ENCODE data around the gene FZD4.
A peak's percentile ranks its signal among the peaks of the same experiment; 100 is the strongest.
"Not testable (repeated sequence)": the region's sequence is repeated elsewhere in the genome, so short reads cannot be mapped to it uniquely, and the experiment has no call there.

Gene FZD4

GRCh38 chr11:86978247-86978646, 23.1 kb upstream of the FZD4 start:
- FAIRE-seq (no peak), DNase-seq (ENCODE audit: insufficient read length, low spot score) (no peak)
- TF ChIP-seq PAX5 (IDR thresholded peaks at IDR 0.05; ENCODE audit: insufficient read depth, low read length, severe bottlenecking) = no peak
- TF ChIP-seq POLR2A (IDR thresholded peaks at IDR 0.05; ENCODE audit: low read depth, low read length) = no peak
- no peak for TF ChIP-seq TAF1 (IDR thresholded peaks at IDR 0.05; ENCODE audit: low read depth, low read length)
- no peak for TF ChIP-seq SPI1 (IDR thresholded peaks at IDR 0.05; ENCODE audit: low read depth, low read length)
- no peak for TF ChIP-seq POU2F2 (IDR thresholded peaks at IDR 0.05; ENCODE audit: low read depth, low read length)
- no peak for TF ChIP-seq POLR2AphosphoS5 (IDR thresholded peaks at IDR 0.05; ENCODE audit: low read depth, low read length)

GRCh38 chr11:86977441-86978050, 22.4 kb upstream of the FZD4 start:
- TF ChIP-seq POU2F2 (IDR thresholded peaks at IDR 0.05; ENCODE audit: low read depth, low read length) = no peak
- no peak for TF ChIP-seq POLR2AphosphoS5 (IDR thresholded peaks at IDR 0.05; ENCODE audit: low read depth, low read length)
- TF ChIP-seq PAX5 (IDR thresholded peaks at IDR 0.05; ENCODE audit: insufficient read depth, low read length, severe bottlenecking) = no peak
- no peak for TF ChIP-seq TAF1 (IDR thresholded peaks at IDR 0.05; ENCODE audit: low read depth, low read length)
- TF ChIP-seq SPI1 (IDR thresholded peaks at IDR 0.05; ENCODE audit: low read depth, low read length) = no peak
- TF ChIP-seq POLR2A (IDR thresholded peaks at IDR 0.05; ENCODE audit: low read depth, low read length) = no peak
- DNase-seq (ENCODE audit: insufficient read length, low spot score) = no peak
- no peak for FAIRE-seq

- no peak for DNase-seq (ENCODE audit: insufficient read length, low spot score)
- no peak for FAIRE-seq
- TF ChIP-seq PAX5 (IDR thresholded peaks at IDR 0.05; ENCODE audit: insufficient read depth, low read length, severe bottlenecking) = no peak
- no peak for TF ChIP-seq POLR2AphosphoS5 (IDR thresholded peaks at IDR 0.05; ENCODE audit: low read depth, low read length)
- TF ChIP-seq POLR2A (IDR thresholded peaks at IDR 0.05; ENCODE audit: low read depth, low read length) = no peak
Observed at GRCh38 chr11:86972734-86973133, 17.5 kb upstream of the FZD4 start.

- no peak for TF ChIP-seq SPI1 (IDR thresholded peaks at IDR 0.05; ENCODE audit: low read depth, low read length)
- TF ChIP-seq PAX5 (IDR thresholded peaks at IDR 0.05; ENCODE audit: insufficient read depth, low read length, severe bottlenecking) = no peak
- TF ChIP-seq TAF1 (IDR thresholded peaks at IDR 0.05; ENCODE audit: low read depth, low read length) = no peak
- no peak for TF ChIP-seq POLR2AphosphoS5 (IDR thresholded peaks at IDR 0.05; ENCODE audit: low read depth, low read length)
- no peak for TF ChIP-seq POU2F2 (IDR thresholded peaks at IDR 0.05; ENCODE audit: low read depth, low read length)
- TF ChIP-seq POLR2A (IDR thresholded peaks at IDR 0.05; ENCODE audit: low read depth, low read length) = no peak
- DNase-seq (ENCODE audit: insufficient read length, low spot score) (no peak), FAIRE-seq (no peak)
Observed at GRCh38 chr11:86969258-86969657, 14.1 kb upstream of the FZD4 start.

GRCh38 chr11:86967601-86968000, 12.4 kb upstream of the FZD4 start:
- not testable (repeated sequence) for DNase-seq (ENCODE audit: insufficient read length, low spot score); FAIRE-seq

GRCh38 chr11:86957976-86958646, 2.9 kb upstream of the FZD4 start:
- no peak for FAIRE-seq
- TF ChIP-seq POLR2AphosphoS5 (IDR thresholded peaks at IDR 0.05; ENCODE audit: low read depth, low read length) (no peak), POLR2A (IDR thresholded peaks at IDR 0.05; ENCODE audit: low read depth, low read length) (no peak), PAX5 (IDR thresholded peaks at IDR 0.05; ENCODE audit: insufficient read depth, low read length, severe bottlenecking) (no peak), SPI1 (IDR thresholded peaks at IDR 0.05; ENCODE audit: low read depth, low read length) (no peak), TAF1 (IDR thresholded peaks at IDR 0.05; ENCODE audit: low read depth, low read length) (no peak), POU2F2 (IDR thresholded peaks at IDR 0.05; ENCODE audit: low read depth, low read length) (no peak)

GRCh38 chr11:86956905-86957195, 1.7 kb upstream of the FZD4 start:
- FAIRE-seq = no peak
- no peak for TF ChIP-seq POLR2AphosphoS5 (IDR thresholded peaks at IDR 0.05; ENCODE audit: low read depth, low read length)
- TF ChIP-seq SPI1 (IDR thresholded peaks at IDR 0.05; ENCODE audit: low read depth, low read length) = no peak
- no peak for TF ChIP-seq PAX5 (IDR thresholded peaks at IDR 0.05; ENCODE audit: insufficient read depth, low read length, severe bottlenecking)
- no peak for TF ChIP-seq POLR2A (IDR thresholded peaks at IDR 0.05; ENCODE audit: low read depth, low read length)
- no peak for TF ChIP-seq POU2F2 (IDR thresholded peaks at IDR 0.05; ENCODE audit: low read depth, low read length)
- no peak for TF ChIP-seq TAF1 (IDR thresholded peaks at IDR 0.05; ENCODE audit: low read depth, low read length)
- DNase-seq (ENCODE audit: insufficient read length, low spot score) = no peak

More at GRCh38 chr11:86957976-86958646, 2.9 kb upstream of the FZD4 start:
- no peak for DNase-seq (ENCODE audit: insufficient read length, low spot score)

GRCh38 chr11:86955111-86955360, 159 bp downstream of the FZD4 start:
- no peak for FAIRE-seq
- TF ChIP-seq PAX5 (IDR thresholded peaks at IDR 0.05; ENCODE audit: insufficient read depth, low read length, severe bottlenecking) = no peak
- no peak for DNase-seq (ENCODE audit: insufficient read length, low spot score)

GRCh38 chr11:86954269-86955110, 705 bp downstream of the FZD4 start:
- peak; percentile 25 for DNase-seq (ENCODE audit: insufficient read length, low spot score)
- TF ChIP-seq PAX5 (IDR thresholded peaks at IDR 0.05; ENCODE audit: insufficient read depth, low read length, severe bottlenecking) (no peak), SPI1 (IDR thresholded peaks at IDR 0.05; ENCODE audit: low read depth, low read length) (no peak), POU2F2 (IDR thresholded peaks at IDR 0.05; ENCODE audit: low read depth, low read length) (no peak), POLR2A (IDR thresholded peaks at IDR 0.05; ENCODE audit: low read depth, low read length) (no peak), TAF1 (IDR thresholded peaks at IDR 0.05; ENCODE audit: low read depth, low read length) (no peak)
- no peak for FAIRE-seq

- TF ChIP-seq POLR2A (IDR thresholded peaks at IDR 0.05; ENCODE audit: low read depth, low read length) (no peak), SPI1 (IDR thresholded peaks at IDR 0.05; ENCODE audit: low read depth, low read length) (no peak), POU2F2 (IDR thresholded peaks at IDR 0.05; ENCODE audit: low read depth, low read length) (no peak), PAX5 (IDR thresholded peaks at IDR 0.05; ENCODE audit: insufficient read depth, low read length, severe bottlenecking) (no peak), POLR2AphosphoS5 (IDR thresholded peaks at IDR 0.05; ENCODE audit: low read depth, low read length) (no peak), TAF1 (IDR thresholded peaks at IDR 0.05; ENCODE audit: low read depth, low read length) (no peak)
- FAIRE-seq = no peak
- DNase-seq (ENCODE audit: insufficient read length, low spot score) = no peak
Observed at GRCh38 chr11:86952221-86952875, 2.8 kb downstream of the FZD4 start.

All from GM12891 (cell line).